ENCODE measurements around the gene CANX.

Gene CANX

GRCh38 chr5:179758955-179759354 is 60.2 kb downstream of the CANX start:
- no peak for DNase-seq

- no peak for DNase-seq
Observed at GRCh38 chr5:179759581-179760551, 61.1 kb downstream of the CANX start.

- DNase-seq, result no peak
Observed at GRCh38 chr5:179762079-179762780, 63.5 kb downstream of the CANX start.

- DNase-seq, result no peak
Observed at GRCh38 chr5:179762781-179763176, 64.0 kb downstream of the CANX start.

GRCh38 chr5:179763215-179763945 is 64.6 kb downstream of the CANX start:
- DNase-seq, result peak; percentile 41

GRCh38 chr5:179764056-179764455 is 65.3 kb downstream of the CANX start:
- DNase-seq, result no peak

GRCh38 chr5:179765400-179765799 is 66.6 kb downstream of the CANX start:
- no peak for DNase-seq

- DNase-seq, result no peak
Observed at GRCh38 chr5:179766021-179766725, 67.4 kb downstream of the CANX start.

GRCh38 chr5:179766726-179767455 is 68.1 kb downstream of the CANX start:
- no peak for DNase-seq

- no peak for DNase-seq
Observed at GRCh38 chr5:179767496-179768100, 68.8 kb downstream of the CANX start.

- DNase-seq, result no peak
Observed at GRCh38 chr5:179768326-179769085, 69.7 kb downstream of the CANX start.

GRCh38 chr5:179769271-179769670 is 70.5 kb downstream of the CANX start:
- no peak for DNase-seq

GRCh38 chr5:179769796-179770195 is 71.0 kb downstream of the CANX start:
- DNase-seq, result no peak

GRCh38 chr5:179771311-179771895 is 72.6 kb downstream of the CANX start:
- no peak for DNase-seq

- DNase-seq, result no peak
Observed at GRCh38 chr5:179772351-179772750, 73.6 kb downstream of the CANX start.

GRCh38 chr5:179773686-179774040 is 74.9 kb downstream of the CANX start:
- no peak for DNase-seq

- DNase-seq, result no peak
Observed at GRCh38 chr5:179774442-179774841, 75.7 kb downstream of the CANX start.

GRCh38 chr5:179776411-179776938 is 77.7 kb downstream of the CANX start:
- no peak for DNase-seq

- no peak for DNase-seq
Observed at GRCh38 chr5:179777456-179777855, 78.7 kb downstream of the CANX start.

GRCh38 chr5:179777909-179778308 is 79.1 kb downstream of the CANX start:
- no peak for DNase-seq
